Urinary bladder (tissue), 4 donors: ENCODE results near the gene AGAP9. TPM values are rescaled to one million over a fixed set of nuclear protein-coding genes. Genes with fewer than 3 reads are reported as not detected.
"Not testable (repeated sequence)": the region's sequence is repeated elsewhere in the genome, so short reads cannot be mapped to it uniquely, and the experiment has no call there.

ENCODE experiments used
- DNase-seq: peaks from one replicate; pipeline ENCODE4 v3.0.0-alpha.2; 2015; ENCODE audit errors: extremely low spot score
- H3K27ac ChIP-seq: one replicate; pipeline ENCODE4 v1.5.1; 2013; ENCODE audit warnings: low read depth, mild to moderate bottlenecking, moderate library complexity
- H3K36me3 ChIP-seq: one replicate; pipeline ENCODE4 v1.6.1; 2013; ENCODE audit warnings: mild to moderate bottlenecking, moderate library complexity; ENCODE audit not compliant: insufficient read depth
- H3K4me1 ChIP-seq: one replicate; pipeline ENCODE4 v1.6.1; 2013; ENCODE audit warnings: mild to moderate bottlenecking, moderate library complexity; ENCODE audit not compliant: insufficient read depth
- H3K4me3 ChIP-seq: one replicate; pipeline ENCODE4 v1.5.1; 2013; ENCODE audit warnings: low read depth, low read length
- WGBS: extraction: QIAGEN DNeasy Blood & Tissue Kit; methylation state at CpG from one replicate; pipeline ENCODE4 v1.1.7; 2013; 5-methylcytosine and 5-hydroxymethylcytosine counted together
- polyA plus RNA-seq: library from polyadenylated mRNA; stranded (reverse); fragments of 200-250 nt; gene quantifications from one replicate; pipeline ENCODE4 v1.2.3, GENCODE V29; 2013
- total RNA-seq: library from RNA; depleted of rRNA; stranded (reverse); fragments of >200 nt; gene quantifications from one replicate; pipeline ENCODE4 v1.2.3, GENCODE V29; 2014
- donor health status: healthy with polysubstance abuse.
- donor health status: healthy.

The AGAP9 gene
- total and polyA plus RNA-seq, 2 donors: 4.8 to 7.6 TPM

DNA sequence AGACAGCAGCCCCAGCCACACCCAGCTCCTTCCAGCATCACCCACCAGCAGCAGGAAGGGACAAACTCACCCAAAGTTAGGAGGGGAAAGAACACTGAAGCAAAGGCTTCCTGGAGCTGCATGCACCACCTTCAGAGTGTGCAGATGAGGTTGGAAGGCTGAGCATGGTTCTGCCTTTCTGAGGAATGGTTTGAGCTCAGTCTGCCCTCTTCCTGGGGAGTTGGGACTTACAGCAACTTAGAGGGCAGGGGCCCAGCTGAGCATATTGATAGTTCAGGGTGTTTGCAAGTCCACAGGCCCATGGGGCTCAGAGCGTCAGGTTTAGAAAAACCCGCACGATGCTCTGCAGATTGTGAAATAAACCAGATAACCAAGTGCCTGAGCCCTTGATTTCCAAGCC is 43.3 kb downstream of the AGAP9 start:
- H3K4me3 ChIP-seq, H3K36me3 ChIP-seq, DNase-seq, H3K4me1 ChIP-seq, H3K27ac ChIP-seq: not testable (repeated sequence)
- no CpG with 5 or more reads among the region's 3 CpGs for WGBS

DNA sequence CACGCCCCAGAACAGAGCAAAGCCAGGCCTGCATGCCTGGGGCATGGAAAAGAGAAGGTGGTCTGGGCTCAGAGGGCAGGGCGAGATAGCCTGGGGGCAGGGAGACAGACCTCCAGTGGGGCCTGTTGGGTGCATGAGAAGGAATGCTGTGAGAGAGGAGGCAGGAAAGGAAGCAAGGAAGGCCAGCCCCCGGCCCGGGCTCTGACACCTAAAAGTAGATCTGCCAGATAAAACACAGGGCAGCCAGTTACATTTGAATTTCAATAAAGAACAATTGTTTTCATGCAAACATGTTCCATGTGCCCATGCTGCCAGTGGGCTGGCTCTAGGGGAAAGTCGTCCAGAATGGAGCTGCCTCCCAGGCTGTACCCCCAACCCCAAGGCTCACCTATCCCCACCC is 45.3 kb downstream of the AGAP9 start:
- 57% methylated on average over 4 of the region's 5 CpGs for WGBS
- not testable (repeated sequence) for H3K4me3 ChIP-seq, H3K36me3 ChIP-seq, H3K4me1 ChIP-seq, DNase-seq, H3K27ac ChIP-seq

DNA sequence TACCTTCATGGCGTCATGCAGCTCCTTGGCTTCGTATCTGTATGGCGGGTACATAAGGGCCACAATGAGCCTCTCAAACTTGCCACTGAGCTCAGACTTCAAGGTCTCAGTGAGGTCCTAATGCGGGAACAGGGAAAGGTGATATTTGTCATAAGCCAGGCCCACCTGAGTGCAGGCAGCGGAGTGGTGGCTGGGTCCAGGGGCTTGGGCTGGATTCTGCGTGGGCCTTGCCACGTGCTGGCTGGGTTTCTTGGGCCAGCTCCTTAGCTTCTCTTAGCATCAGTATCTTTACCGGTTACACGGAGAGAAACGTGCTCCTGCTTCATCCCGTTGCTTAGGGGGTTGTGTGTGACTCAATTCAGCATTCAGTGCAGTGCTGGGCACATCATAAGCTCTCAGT is 46.4 kb downstream of the AGAP9 start:
- 91% methylated on average over 9 of the region's 11 CpGs for WGBS
- H3K4me3 ChIP-seq, H3K27ac ChIP-seq, H3K36me3 ChIP-seq, H3K4me1 ChIP-seq, DNase-seq: not testable (repeated sequence)

DNA sequence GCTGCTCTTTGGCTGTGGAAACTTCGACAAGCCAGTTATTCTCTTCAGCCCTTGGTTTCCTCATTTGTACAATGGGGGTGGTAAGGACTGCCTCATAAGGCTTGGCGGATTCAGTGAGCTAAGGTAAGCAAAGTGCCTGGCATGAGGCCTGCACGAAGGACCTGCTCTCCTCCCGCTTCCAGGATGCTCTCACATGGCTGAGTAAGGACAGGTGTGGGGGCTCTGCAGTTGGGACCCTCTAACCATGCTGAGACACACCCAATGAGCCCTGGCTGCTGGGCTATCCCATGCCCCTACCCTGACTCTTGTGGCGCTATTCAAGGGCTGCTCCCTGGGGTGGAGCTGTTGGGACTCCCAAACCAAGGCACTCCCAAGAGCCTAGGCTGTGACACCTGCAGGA is 48.3 kb downstream of the AGAP9 start:
- H3K36me3 ChIP-seq, DNase-seq, H3K4me1 ChIP-seq, H3K27ac ChIP-seq, H3K4me3 ChIP-seq: not testable (repeated sequence)
- WGBS: 90% methylated on average over 5 of the region's 5 CpGs

DNA sequence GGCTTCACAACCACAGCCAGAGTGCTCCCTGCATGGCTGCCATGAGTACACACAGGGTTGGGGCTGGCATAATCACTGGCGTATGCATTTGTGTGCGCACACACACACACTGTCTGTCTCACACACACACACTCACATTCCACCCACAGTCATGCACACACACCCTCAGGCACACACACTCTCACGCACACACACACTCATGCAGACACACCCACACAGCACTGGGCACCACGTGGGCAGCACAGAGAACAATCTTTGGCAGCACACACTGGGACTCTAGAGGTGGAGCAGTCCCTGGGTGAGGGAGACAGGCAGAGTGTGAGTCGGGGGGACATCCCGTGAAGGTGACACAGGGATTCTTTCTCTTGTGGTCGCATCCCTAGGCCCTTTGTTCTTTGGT is 49.9 kb downstream of the AGAP9 start:
- not testable (repeated sequence) for H3K27ac ChIP-seq, DNase-seq, H3K36me3 ChIP-seq, H3K4me1 ChIP-seq, H3K4me3 ChIP-seq
- no CpG with 5 or more reads among the region's 7 CpGs for WGBS

DNA sequence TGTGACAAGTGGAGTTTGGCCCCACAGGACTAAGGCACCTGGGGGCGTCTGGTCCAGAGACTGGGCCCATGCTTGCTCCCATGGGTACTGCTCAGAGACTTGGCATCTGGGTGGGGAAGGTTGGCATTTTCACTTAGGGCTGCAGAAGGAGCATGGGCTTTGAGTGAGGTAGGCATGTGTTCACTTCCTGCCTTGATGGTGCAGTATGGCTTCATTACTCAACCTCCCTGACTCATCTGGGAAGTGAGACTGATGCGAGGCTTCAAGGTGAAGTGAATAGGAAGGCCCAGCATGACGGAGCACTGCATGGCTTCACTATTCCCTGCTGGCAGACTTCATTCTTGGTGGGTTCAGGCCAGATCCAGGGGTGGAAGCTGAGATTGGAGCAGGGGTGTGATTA is 50.8 kb downstream of the AGAP9 start:
- H3K4me3 ChIP-seq, H3K36me3 ChIP-seq, H3K27ac ChIP-seq, H3K4me1 ChIP-seq, DNase-seq: not testable (repeated sequence)
- 71% methylated on average over 1 of the region's 3 CpGs for WGBS

DNA sequence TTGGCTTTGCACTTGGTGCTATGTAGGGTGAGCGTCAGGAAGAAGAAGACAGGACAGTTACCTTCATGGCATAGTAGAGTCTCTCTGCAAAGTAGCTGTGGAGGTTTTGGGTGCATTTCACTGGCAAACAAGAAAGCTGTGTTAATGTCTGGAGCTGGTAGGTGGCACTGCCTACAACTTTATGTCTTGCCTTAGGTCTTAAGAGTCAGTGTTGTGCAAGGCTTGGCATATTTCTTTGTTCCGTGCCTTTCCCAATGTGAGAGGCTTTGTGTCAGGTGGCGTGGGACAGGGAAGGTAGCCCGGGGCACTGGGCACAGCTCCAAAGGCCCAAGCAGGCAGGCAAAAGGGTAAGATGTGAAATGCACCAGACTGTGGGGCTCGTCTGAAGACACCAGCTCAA is 51.4 kb downstream of the AGAP9 start:
- not testable (repeated sequence) for DNase-seq, H3K27ac ChIP-seq, H3K36me3 ChIP-seq, H3K4me1 ChIP-seq, H3K4me3 ChIP-seq
- WGBS: no CpG with 5 or more reads among the region's 5 CpGs

DNA sequence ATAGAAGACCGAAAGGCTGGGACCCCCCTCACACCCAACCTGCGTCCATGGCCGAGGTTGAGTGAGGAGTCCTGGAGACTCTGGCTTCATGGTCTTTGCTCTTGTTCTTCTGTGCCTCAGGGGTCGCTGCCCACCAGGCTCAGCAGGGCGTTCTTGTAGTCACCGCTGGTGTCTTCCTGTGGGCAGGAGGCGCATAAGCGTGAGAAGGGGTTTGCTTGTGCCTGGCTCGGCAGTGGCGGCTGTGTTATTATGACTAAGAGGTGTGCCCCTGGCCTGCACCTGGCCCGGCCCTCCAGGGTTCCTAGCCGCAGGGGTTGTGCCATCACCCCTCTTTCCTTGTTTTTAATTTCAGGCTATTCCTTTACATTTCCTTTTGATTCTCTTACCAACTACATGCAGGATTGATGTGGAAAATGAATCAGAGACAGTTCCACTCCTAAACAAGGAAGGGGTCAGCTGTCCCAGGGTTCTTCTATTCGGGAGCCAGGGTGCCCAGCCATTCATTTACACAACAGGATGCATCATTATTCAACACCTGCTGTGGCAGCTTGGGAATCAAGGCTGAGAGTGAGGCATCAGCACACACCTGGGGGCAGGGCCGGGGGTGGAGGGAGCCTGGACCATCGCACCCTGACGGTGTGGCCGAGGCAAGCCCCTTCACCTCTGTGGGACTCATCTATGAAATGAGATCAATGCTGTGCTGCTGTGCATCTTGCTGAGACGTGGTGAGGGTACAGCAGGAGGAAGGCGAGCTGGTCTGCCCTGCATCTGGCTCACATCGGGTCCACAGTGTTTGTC is 54.5 kb downstream of the AGAP9 start:
- DNase-seq, H3K4me1 ChIP-seq, H3K36me3 ChIP-seq, H3K27ac ChIP-seq, H3K4me3 ChIP-seq: not testable (repeated sequence)
- 93% methylated on average over 15 of the region's 20 CpGs for WGBS

DNA sequence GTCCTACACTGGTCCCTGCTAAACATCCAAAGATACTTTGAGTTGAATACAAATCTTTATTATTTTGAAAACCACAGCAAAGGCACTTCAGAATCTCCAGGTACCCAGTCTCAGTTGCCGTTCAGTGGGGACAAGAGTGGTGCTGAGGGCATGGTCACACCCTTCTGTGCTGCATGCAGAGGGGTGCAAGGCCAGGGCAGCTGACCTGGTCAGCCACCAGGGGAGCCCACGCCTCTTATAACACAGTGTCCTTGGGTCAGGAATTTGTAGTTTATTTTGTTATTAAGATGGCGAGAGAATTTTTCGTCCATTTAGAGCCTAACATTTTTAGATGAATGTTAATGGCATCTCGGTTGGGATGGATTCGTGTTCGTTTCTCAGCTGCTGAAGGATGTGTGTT is 55.5 kb downstream of the AGAP9 start:
- H3K4me3 ChIP-seq, H3K4me1 ChIP-seq, H3K27ac ChIP-seq, H3K36me3 ChIP-seq, DNase-seq: not testable (repeated sequence)
- 91% methylated on average over 4 of the region's 7 CpGs for WGBS

DNA sequence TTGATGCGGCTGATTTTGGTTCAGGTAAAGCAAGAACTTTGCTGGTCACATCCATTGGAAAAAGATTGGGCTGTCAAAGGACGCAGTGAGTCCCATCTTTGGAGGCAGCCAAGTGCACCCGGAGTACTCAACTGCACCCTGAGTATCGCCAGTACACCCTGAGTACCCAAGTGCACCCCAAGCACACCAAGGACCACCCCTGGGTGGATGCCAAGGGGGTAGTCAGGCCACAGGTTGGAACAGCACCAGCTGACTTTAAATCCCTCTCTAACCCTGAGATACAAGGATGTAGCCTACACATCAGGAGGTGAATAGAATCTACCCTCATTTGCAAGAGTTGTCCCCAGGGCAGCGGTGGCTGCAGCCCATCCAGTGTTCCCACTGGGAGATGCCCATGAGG is 56.0 kb downstream of the AGAP9 start:
- 92% methylated on average over 4 of the region's 5 CpGs for WGBS

DNA sequence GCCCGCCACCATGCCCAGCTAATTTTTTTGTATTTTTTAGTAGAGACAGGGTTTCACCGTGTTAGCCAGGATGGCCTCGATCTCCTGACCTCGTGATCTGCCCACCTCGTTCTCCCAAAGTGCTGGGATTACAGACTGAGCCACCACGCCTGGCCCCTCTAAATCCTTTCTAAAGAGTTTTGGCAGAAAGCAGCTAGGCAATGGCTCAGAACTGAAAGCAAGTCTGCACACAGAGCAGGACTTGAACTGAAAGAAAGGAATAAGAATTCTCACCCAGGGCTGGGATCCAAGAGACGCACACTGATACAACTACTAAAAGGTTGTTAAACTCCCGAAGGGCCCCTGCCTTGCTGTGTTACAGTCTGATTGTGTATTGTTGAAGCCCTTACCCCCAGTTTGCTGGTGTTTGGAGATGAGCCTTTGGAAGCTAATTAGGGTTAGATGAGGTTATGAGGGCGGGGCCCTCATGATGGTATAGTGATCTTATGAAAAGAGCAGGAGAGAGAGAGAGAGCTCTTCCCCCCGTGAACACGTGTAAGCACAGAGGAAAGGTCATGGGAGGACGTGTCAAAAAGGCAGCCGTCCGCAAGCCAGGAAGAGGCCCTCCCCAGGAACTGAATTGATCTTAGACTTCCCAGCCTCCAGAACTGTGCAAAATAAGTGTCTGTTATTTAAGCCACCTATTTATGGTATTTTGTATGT is 58.1 kb downstream of the AGAP9 start:
- not testable (repeated sequence) for H3K36me3 ChIP-seq, H3K4me1 ChIP-seq, H3K27ac ChIP-seq, DNase-seq, H3K4me3 ChIP-seq
- 62% methylated on average over 14 of the region's 14 CpGs for WGBS

More for the DNA sequence above, 56.0 kb downstream of the AGAP9 start:
- H3K36me3 ChIP-seq, H3K27ac ChIP-seq, DNase-seq, H3K4me1 ChIP-seq, H3K4me3 ChIP-seq: not testable (repeated sequence)

DNA sequence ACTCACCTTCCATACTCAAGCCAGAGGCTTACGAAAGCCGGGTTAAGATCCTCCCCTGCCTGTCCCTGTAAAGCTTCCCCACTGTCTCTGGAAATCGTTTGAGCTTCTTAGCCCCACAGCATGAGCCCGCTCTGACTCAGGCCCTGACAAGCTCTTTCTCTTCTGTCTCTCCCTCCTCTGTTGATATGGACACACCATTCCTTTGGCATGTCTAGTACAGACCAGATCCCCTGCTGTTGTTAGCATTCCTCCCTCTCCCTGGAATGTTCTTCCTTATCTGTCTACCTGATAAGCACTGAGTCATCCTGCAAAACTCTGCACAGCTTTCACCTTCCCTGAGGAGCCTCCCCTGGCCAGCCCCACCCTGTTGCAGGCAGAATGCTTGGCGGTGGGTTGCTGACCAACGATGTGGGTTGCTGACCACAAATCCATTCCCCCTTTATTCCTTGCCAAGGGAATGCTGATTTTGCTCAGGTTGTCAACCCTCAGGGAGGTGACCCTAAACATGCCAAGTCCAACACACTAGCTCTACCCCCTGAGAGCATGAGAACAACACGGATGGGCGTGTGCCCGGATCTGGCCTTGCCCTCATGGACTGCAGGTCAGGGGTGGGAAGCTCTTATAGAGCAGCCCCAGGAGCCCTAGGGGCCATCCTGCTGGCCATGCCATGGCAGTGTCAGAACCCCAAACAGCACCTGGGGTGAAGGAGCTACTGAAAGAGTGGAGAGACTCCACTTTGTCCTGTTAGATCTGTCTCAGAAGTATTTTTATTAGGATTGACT is 60.7 kb downstream of the AGAP9 start:
- H3K36me3 ChIP-seq, H3K27ac ChIP-seq, DNase-seq, H3K4me1 ChIP-seq, H3K4me3 ChIP-seq: not testable (repeated sequence)
- WGBS: 91% methylated on average over 3 of the region's 9 CpGs

DNA sequence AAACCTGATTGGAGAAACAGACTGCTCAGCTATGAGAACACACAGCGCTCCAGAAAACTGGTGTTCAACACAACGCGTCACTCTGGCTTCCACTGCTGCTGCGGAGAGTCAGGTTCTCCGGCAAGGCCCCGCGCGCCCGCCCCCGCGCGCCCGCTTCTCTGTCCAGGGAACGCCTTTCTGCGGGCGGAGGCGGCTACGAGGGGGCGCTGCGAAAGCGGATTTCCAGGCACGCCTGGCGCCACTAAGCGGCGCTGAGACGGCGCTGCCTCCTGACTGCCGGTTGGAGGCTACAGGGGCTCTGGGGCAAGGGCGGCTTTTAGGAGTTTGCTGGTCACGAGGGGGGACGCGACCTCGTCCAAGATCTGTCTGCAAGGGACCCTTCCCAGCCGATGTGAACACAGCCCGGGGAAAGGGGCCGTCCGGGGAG is 62.2 kb downstream of the AGAP9 start:
- peak; percentile 20 for DNase-seq
- not testable (repeated sequence) for H3K4me1 ChIP-seq, H3K4me3 ChIP-seq, H3K27ac ChIP-seq, H3K36me3 ChIP-seq
- 3% methylated on average over 28 of the region's 37 CpGs for WGBS
